ENCODE measurements around the gene PON2.

The PON2 gene

DNA sequence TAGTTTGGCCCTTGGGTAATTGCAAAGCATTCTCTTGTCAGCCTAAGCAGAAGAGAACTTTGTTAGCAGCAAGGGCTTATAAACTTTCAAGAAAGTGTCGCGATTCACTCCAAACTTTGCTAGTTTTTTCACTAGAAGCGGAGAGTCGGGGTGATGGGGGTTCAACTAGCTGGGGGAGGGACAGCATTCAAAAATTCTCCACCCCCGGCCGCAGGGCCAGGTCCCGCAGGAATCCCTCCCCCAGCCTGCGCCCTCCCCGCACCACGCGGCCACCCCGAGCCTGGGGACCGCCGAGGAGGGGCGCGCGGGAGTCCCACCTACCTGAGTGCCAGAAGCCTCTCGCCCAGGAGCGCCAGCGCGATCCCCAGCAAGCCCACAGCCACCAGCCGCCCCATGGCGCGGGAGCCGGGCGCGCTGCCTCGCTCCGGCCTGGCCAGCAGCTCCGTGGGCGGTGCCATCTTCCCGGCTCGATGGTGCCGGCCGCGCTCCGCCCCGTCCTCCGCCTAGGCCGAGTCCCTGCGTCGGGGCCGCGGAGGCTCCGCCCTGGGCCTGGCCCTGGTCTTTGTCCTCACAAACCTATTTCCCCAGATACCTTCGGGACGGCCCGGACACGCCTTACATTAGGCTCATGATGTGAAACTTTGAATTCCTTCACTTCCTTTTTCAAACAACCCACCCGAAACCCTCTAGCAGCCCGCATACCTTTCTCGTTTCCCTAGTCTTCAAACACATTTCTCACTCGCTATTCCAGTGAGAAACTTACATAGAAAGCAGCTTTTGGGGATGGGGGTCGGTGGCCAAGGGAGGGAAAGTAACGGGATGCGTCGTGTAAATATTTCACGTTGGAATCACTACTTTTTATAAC lies at the start of gene PON2:
PON2 (minus strand) TSS at position 472 of the 865 bp plus-strand sequence; CDS start at position 395, 77 bp downstream.
- Histone ChIP-seq H3K27ac (peak within 1 kb of the TSS; percentile 91 to 93), H3K4me3 (peak within 1 kb of the TSS; percentile 74 to 83), H3K9me3 (no peaks in the 10 kb centered on the region), H3K36me3 (no peaks in the 10 kb centered on the region), H3K4me1 (peaks cover 0 to 11% (median 2%) of the 10 kb centered on the region in 4 donors), H3K27me3 (no peaks in the 10 kb centered on the region)
- peak; percentile 72 to 89 for DNase-seq
- intact Hi-C loops (cut with DNase I; ENCODE audit: low total_unique reads) = no loop called here
- no peak for TF ChIP-seq CTCF (IDR thresholded peaks at IDR 0.05)

DNA sequence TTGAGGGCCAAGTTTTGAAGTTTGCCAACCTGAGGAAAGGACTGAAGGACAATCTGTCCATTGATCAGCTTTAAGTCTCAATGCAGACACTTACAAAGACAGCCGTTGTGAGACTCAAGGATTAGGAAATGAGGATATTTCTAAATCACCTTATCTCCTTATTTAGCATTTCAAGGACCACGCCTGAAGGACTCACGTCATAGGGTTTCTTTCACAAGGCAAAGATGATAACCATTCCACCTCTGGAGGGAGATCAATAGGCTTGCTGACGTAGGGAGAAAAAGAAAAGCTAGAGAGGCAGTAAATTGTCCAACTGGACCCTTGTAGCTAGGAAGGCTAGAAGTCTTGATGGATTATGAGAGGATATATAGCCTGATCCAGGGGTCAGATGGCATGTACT lies 47.6 kb upstream of the PON2 start:
- no peak for TF ChIP-seq CTCF (IDR thresholded peaks at IDR 0.05)
- Histone ChIP-seq H3K4me3 (no peak overlapping the region), H3K36me3 (no peaks in the 10 kb centered on the region), H3K27me3 (peaks cover 0 to 9% of the 10 kb centered on the region in 2 donors), H3K4me1 (no peaks in the 10 kb centered on the region), H3K9me3 (no peaks in the 10 kb centered on the region), H3K27ac (no peak overlapping the region)
- intact Hi-C loops (cut with DNase I; ENCODE audit: low total_unique reads) = no loop called here
- no peak for DNase-seq

DNA sequence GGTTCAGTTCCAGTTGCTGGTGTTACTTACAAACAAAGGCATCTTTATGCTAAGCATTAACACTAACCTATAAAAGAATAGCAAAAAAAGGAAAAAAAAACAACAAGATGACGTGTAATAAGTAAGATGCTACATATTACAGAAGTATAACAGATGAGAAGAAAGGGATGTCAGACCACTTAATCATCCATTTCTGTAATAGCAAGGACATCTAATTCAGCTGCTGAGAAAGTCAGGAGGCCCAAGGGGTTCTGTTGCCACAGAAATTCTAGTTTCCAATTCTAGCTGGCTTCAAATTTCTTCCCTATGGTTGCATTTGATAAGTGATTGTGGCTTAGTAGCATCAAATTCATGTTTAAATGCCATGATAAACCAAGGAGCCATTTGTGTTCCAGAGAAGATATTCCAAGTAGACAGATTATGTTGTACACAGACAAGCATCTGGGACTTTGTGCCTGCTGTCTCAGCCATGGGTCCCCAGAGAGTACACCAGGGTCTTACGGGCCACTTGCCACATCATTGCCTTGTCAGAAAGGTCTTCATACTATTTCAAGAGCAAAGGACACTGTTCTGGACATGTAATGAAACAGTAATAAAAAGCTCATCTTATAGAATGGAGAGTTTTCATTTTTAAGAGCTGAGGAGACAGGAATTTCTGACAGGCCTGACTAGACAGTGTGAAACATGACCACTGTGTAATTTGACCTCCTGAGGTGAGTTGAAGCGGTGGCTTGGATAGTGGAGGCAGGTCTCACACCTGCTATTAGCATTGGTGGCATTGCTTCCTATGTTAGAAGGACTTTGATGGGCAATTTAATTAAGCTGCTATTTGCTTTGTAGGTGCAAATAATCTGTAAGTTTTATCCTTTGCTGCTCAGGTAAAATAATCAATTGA lies 46.7 kb upstream of the PON2 start:
- Histone ChIP-seq H3K27me3 (peaks cover 0 to 9% of the 10 kb centered on the region in 2 donors), H3K4me3 (no peak overlapping the region), H3K9me3 (no peaks in the 10 kb centered on the region), H3K4me1 (no peaks in the 10 kb centered on the region), H3K27ac (no peak overlapping the region), H3K36me3 (no peaks in the 10 kb centered on the region)
- no peak for DNase-seq
- intact Hi-C loops (cut with DNase I; ENCODE audit: low total_unique reads) = no loop called here
- TF ChIP-seq CTCF (IDR thresholded peaks at IDR 0.05) = no peak

DNA sequence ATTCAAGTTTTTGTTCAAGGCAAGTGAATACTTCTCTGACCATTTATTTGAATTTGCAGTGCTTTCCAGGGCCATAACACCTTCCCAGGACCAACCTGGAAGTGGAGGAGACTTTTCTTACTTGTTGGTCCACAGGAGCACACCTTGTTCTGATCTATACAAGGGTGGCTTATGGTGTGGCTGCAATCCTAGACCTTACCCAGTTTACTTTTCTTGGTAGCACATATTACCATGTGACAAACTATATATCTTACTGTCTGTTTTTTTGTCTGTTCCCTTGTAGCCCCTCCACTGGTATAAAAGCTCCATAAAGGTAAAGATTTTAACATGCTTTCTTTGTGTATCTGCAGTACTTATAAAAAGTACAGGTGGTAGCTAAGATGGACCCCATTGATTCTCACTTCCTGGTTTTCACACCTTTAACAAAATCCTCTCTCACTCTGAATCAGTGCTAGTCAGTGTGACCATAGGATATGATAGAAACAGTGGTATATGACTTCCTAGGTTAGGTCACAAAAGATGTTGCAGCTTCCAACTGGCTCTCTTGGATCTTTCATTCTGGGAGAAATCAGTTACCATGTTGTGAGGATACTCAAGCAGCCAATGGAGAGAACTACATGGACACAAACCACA lies 45.3 kb upstream of the PON2 start:
- DNase-seq = no peak
- Histone ChIP-seq H3K27ac (no peak overlapping the region), H3K4me1 (no peaks in the 10 kb centered on the region), H3K4me3 (no peak overlapping the region), H3K36me3 (no peaks in the 10 kb centered on the region), H3K27me3 (peaks cover 0 to 7% of the 10 kb centered on the region in 2 donors), H3K9me3 (no peaks in the 10 kb centered on the region)
- TF ChIP-seq CTCF (IDR thresholded peaks at IDR 0.05) = no peak
- intact Hi-C loops (cut with DNase I; ENCODE audit: low total_unique reads) = no loop called here

DNA sequence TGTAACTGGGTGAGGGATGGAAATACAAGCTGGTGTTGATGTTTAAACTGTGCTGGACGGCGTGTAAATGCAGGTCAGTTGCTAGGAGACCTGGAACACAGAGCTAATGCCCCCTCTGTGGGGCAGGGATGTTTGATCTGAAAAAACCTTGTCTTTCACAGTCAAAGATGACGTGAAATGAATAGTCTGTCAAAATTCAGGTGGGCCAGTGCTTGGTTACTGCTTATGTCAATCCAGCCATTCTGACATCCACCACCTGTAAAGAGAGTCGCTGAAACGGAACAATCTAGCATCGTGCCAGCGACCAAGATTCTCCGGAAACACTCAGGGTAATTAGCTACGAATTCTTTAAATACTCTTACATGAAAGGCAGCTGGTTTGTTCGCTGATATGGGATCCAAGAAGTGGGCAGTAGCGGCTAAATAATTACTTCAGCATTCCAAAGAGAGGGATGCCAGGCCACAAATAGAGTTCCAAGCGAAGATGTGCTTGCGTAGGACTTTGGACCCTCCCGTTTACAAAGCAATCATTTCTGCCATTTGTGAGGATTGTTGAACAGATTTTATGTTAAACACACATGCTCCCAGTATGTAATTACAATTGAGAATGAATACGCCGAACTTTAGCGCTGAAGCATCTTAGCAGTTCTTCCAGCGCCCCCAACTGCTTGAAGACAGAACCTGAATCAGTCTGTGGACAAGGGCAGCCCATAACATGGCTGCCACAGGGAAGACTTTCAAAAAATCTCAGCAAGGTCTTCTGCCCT lies 43.6 kb upstream of the PON2 start:
- intact Hi-C loops (cut with DNase I; ENCODE audit: low total_unique reads) = no loop called here
- Histone ChIP-seq H3K27ac (no peak overlapping the region), H3K9me3 (no peaks in the 10 kb centered on the region), H3K36me3 (no peaks in the 10 kb centered on the region), H3K4me3 (no peak overlapping the region), H3K4me1 (no peaks in the 10 kb centered on the region), H3K27me3 (peaks cover 0 to 7% of the 10 kb centered on the region in 2 donors)
- no peak for DNase-seq
- no peak for TF ChIP-seq CTCF (IDR thresholded peaks at IDR 0.05)

Data from tibial artery (tissue), 4 donors.